Measurements from ENCODE around the gene FAM234B. TPM values are rescaled to one million over a fixed set of nuclear protein-coding genes. Genes with fewer than 3 reads are reported as not detected.

FAM234B gene
- total RNA-seq, 1 experiment from 2014 or later = 20.8 TPM

GRCh38 chr12:13114251-13115052 is 70.3 kb downstream of the FAM234B start:
- H2AFZ ChIP-seq (ENCODE audit: low read length) = no peak overlapping the region
- H3K27ac Mint-ChIP-seq = peak overlapping the region in 1 of 3 experiments; percentile 0; a peak in 1 of 7 replicates

More at GRCh38 chr12:13114251-13115052, 70.3 kb downstream of the FAM234B start:
- no peak overlapping the region for H2BK5ac ChIP-seq (ENCODE audit: insufficient read length, low read length)
- no peaks in the 10 kb centered on the region for H3K27me3 ChIP-seq (ENCODE audit: insufficient read depth, low read length)
- H3K14ac ChIP-seq (ENCODE audit: insufficient read depth, low read length) = no peak overlapping the region
- H2BK20ac ChIP-seq (ENCODE audit: low read depth, low read length, poor library complexity, severe bottlenecking) = no peak overlapping the region
- H3K18ac ChIP-seq (ENCODE audit: insufficient read length, low read depth, low read length) = no peak overlapping the region
- Mint-ChIP-seq H3K4me1 (peaks cover 30 to 31% of the 10 kb centered on the region in 2 experiments), H3K9me3 (peaks cover 6 to 7% of the 10 kb centered on the region in 2 experiments; a peak in 4 of 5 replicates), H3K36me3 (ENCODE audit: insufficient read depth in 1 of 3, low read depth in 3 of 3) (peaks cover 0 to 4% (median 2%) of the 10 kb centered on the region in 3 experiments; a peak in 5 of 7 replicates), H3K4me3 (no peak overlapping the region; a peak in 1 of 5 replicates), H3K27me3 (ENCODE audit: low read depth) (no peaks in the 10 kb centered on the region; the same call in 1 of the 2 replicates)
- H3K4me1 ChIP-seq (ENCODE audit: insufficient read depth, low read length) = peaks cover 8% of the 10 kb centered on the region; the same call in 1 of the 2 replicates
- H3K4ac ChIP-seq (ENCODE audit: low read depth, low read length) = no peak overlapping the region
- H3K4me2 ChIP-seq (ENCODE audit: insufficient read depth, insufficient read length, low read length) = peak overlapping the region; percentile 7
- no peaks in the 10 kb centered on the region for H3K79me2 ChIP-seq (ENCODE audit: insufficient read depth, low read length)
- H3K9ac ChIP-seq (ENCODE audit: extremely low read depth, insufficient read length, low read length) = no peak overlapping the region
- no peak overlapping the region for H4K5ac ChIP-seq (ENCODE audit: insufficient read length, low read depth, low read length)
- no peak overlapping the region for H2BK15ac ChIP-seq (ENCODE audit: low read depth, low read length)
- H3K27ac ChIP-seq (ENCODE audit: insufficient read length, low read depth, low read length) = no peak overlapping the region
- H2BK120ac ChIP-seq (ENCODE audit: low read depth, low read length, poor library complexity, severe bottlenecking) = no peak overlapping the region
- H3K9me3 ChIP-seq (ENCODE audit: control insufficient read depth, low read depth, low read length) = no peaks in the 10 kb centered on the region
- no peak overlapping the region for H4K8ac ChIP-seq (replicated peaks; ENCODE audit: insufficient read length, low read depth, low read length)
- H3K56ac ChIP-seq (ENCODE audit: insufficient read length, low read depth, low read length) = no peak overlapping the region
- H3K79me1 ChIP-seq (ENCODE audit: insufficient read depth, low read depth, low read length, poor library complexity, severe bottlenecking) = no peaks in the 10 kb centered on the region
- no peak overlapping the region for H3K23ac ChIP-seq (ENCODE audit: insufficient read length, low read depth, low read length)
- no peaks in the 10 kb centered on the region for H3K23me2 ChIP-seq (ENCODE audit: insufficient read length, low read depth, low read length, poor library complexity, severe bottlenecking)
- H4K91ac ChIP-seq (ENCODE audit: insufficient read length, low read depth, low read length) = no peak overlapping the region
- no CpG with 5 or more reads among the region's 15 CpGs for WGBS (ENCODE audit: extremely low coverage, insufficient read length, low lambda C conversion rate)
- no peaks in the 10 kb centered on the region for H4K20me1 ChIP-seq (ENCODE audit: control insufficient read depth, insufficient read depth, insufficient read length)
- H2BK12ac ChIP-seq (ENCODE audit: insufficient read length, low read depth, low read length) = no peak overlapping the region
- no peak overlapping the region for H3T11ph ChIP-seq (ENCODE audit: low read length)
- no peak overlapping the region for H2AK5ac ChIP-seq (ENCODE audit: insufficient read length, low read length)
- no peak for TF ChIP-seq CTCF (conservative IDR thresholded peaks at IDR 0.05)
- no peak for DNase-seq
